SK-N-SH (cell line): ENCODE data around the gene MCM9.

Experiments
- NFIC ChIP-seq: IDR thresholded peaks from 2 replicates; pipeline ENCODE4 v1.4.0; 2012; ENCODE audit warnings: borderline replicate concordance
- POLR2AphosphoS5 ChIP-seq: IDR thresholded peaks from 2 replicates; pipeline ENCODE4 v1.6.1; 2012; ENCODE audit warnings: low read depth, low read length
- TAF1 ChIP-seq: IDR thresholded peaks from 2 replicates; pipeline ENCODE4 v1.6.1; 2012; ENCODE audit warnings: low read depth, mild to moderate bottlenecking, low read length, moderate library complexity, borderline replicate concordance
- TF ChIP-seq, protein P1 (sequence below): fragments of 200-600 bp; sonication (generic); IDR thresholded peaks from 2 replicates; pipeline ENCODE4 v1.6.1; 2017; ENCODE audit warnings: antibody characterized with exemption, mild to moderate bottlenecking, moderate library complexity

DNA sequence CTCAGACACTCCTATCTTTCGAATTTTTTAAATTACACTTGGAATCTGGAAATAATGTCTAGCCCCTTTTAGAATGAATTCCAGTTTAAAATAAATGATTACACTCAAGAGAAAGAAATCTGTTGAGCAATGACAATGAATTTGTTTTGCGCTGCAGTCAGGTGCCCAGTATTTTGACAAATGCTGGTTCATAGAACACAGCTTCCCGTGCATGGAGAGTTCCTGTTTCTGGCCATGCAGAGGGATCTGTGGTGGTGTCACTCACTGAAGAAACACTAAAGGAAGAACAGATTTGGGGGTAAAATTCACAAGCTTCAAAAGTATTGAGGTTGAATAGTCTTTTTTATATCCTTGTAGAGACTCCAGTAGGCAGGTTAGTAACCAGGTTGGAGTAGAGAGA lies 170.2 kb downstream of the MCM9 start:
- no peak for TF ChIP-seq NFIC
- TF ChIP-seq, protein P1, sequence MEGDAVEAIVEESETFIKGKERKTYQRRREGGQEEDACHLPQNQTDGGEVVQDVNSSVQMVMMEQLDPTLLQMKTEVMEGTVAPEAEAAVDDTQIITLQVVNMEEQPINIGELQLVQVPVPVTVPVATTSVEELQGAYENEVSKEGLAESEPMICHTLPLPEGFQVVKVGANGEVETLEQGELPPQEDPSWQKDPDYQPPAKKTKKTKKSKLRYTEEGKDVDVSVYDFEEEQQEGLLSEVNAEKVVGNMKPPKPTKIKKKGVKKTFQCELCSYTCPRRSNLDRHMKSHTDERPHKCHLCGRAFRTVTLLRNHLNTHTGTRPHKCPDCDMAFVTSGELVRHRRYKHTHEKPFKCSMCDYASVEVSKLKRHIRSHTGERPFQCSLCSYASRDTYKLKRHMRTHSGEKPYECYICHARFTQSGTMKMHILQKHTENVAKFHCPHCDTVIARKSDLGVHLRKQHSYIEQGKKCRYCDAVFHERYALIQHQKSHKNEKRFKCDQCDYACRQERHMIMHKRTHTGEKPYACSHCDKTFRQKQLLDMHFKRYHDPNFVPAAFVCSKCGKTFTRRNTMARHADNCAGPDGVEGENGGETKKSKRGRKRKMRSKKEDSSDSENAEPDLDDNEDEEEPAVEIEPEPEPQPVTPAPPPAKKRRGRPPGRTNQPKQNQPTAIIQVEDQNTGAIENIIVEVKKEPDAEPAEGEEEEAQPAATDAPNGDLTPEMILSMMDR, result no peak
- TF ChIP-seq TAF1, result no peak
- TF ChIP-seq POLR2AphosphoS5, result no peak
